ENCODE data around the gene PRSS8.
"Not testable (repeated sequence)": the region's sequence is repeated elsewhere in the genome, so short reads cannot be mapped to it uniquely, and the experiment has no call there.

The PRSS8 gene

GRCh38 chr16:31105677-31106213 is 29.8 kb downstream of the PRSS8 start:
- DNase-seq (ENCODE audit: low read depth) = peak; percentile 67

- DNase-seq (ENCODE audit: low read depth) = not testable (repeated sequence)
Measured at GRCh38 chr16:31100876-31101641, 34.5 kb downstream of the PRSS8 start.

- DNase-seq (ENCODE audit: low read depth) = no peak
Measured at GRCh38 chr16:31099860-31100638, 35.5 kb downstream of the PRSS8 start.

- DNase-seq (ENCODE audit: low read depth) = peak; percentile 70
Measured at GRCh38 chr16:31094424-31095120, 41.0 kb downstream of the PRSS8 start, which contains the start of gene VKORC1. Gene VKORC1 (minus strand): TSS chr16:31094797. CDS start chr16:31094729, 68 bp downstream.

GRCh38 chr16:31094088-31094423 is 41.5 kb downstream of the PRSS8 start:
- DNase-seq (ENCODE audit: low read depth) = no peak

GRCh38 chr16:31093132-31093703 is 42.3 kb downstream of the PRSS8 start:
- no peak for DNase-seq (ENCODE audit: low read depth)

GRCh38 chr16:31092330-31092729 is 43.2 kb downstream of the PRSS8 start:
- DNase-seq (ENCODE audit: low read depth) = no peak

GRCh38 chr16:31090540-31090939 is 45.0 kb downstream of the PRSS8 start:
- no peak for DNase-seq (ENCODE audit: low read depth)

GRCh38 chr16:31089199-31089598 is 46.3 kb downstream of the PRSS8 start:
- no peak for DNase-seq (ENCODE audit: low read depth)

- no peak for DNase-seq (ENCODE audit: low read depth)
Measured at GRCh38 chr16:31088459-31089183, 46.9 kb downstream of the PRSS8 start, which contains the start of gene PRSS53. Gene PRSS53 (minus strand): TSS chr16:31088943. CDS start chr16:31088809, 134 bp downstream.

- no peak for DNase-seq (ENCODE audit: low read depth)
Measured at GRCh38 chr16:31087971-31088370, 47.6 kb downstream of the PRSS8 start.

- DNase-seq (ENCODE audit: low read depth) = no peak
Measured at GRCh38 chr16:31087481-31087880, 48.0 kb downstream of the PRSS8 start.

- DNase-seq (ENCODE audit: low read depth) = no peak
Measured at GRCh38 chr16:31086629-31086906, 49.0 kb downstream of the PRSS8 start.

- no peak for DNase-seq (ENCODE audit: low read depth)
Measured at GRCh38 chr16:31085873-31086628, 49.5 kb downstream of the PRSS8 start.

GRCh38 chr16:31085411-31085810 is 50.1 kb downstream of the PRSS8 start:
- DNase-seq (ENCODE audit: low read depth) = no peak

GRCh38 chr16:31084584-31085302 is 50.8 kb downstream of the PRSS8 start:
- no peak for DNase-seq (ENCODE audit: low read depth)

GRCh38 chr16:31083981-31084380 is 51.5 kb downstream of the PRSS8 start:
- DNase-seq (ENCODE audit: low read depth) = no peak

- DNase-seq (ENCODE audit: low read depth) = no peak
Measured at GRCh38 chr16:31083556-31083955, 52.0 kb downstream of the PRSS8 start.

- DNase-seq (ENCODE audit: low read depth) = no peak
Measured at GRCh38 chr16:31083081-31083480, 52.4 kb downstream of the PRSS8 start.

All from stimulated activated CD8-positive, alpha-beta memory T cell treated with anti-CD3 and anti-CD28 coated beads, Interleukin-12 subunit alpha, Interleukin-12 subunit beta, amount 100 ng/mL, for 1 hour (primary cell).